HEK293 (cell line): ENCODE measurements around the gene GSTA1.
"Not testable (repeated sequence)": the region's sequence is repeated elsewhere in the genome, so short reads cannot be mapped to it uniquely, and the experiment has no call there.

ENCODE experiments used
- GLI4 ChIP-seq: fragments of 450-650 bp; formaldehyde crosslinking; IDR thresholded peaks from 2 replicates; pipeline ENCODE4 v1.5.1; 2016; ENCODE audit warnings: missing biosample characterization, missing genetic modification characterization
- TRIM28 ChIP-seq: IDR thresholded peaks from 2 replicates; pipeline ENCODE4 v1.6.1; 2011; ENCODE audit warnings: low read length, control low read depth, borderline replicate concordance
- TF ChIP-seq, protein P1 (sequence below): fragments of 450-650 bp; formaldehyde crosslinking; IDR thresholded peaks from 2 replicates; pipeline ENCODE4 v1.5.1; 2016; ENCODE audit warnings: missing biosample characterization, missing genetic modification characterization
- TF ChIP-seq, protein P2 (sequence below): fragments of 450-650 bp; formaldehyde crosslinking; IDR thresholded peaks from 2 replicates; pipeline ENCODE4 v1.5.1; 2016; ENCODE audit warnings: missing biosample characterization, missing genetic modification characterization

DNA sequence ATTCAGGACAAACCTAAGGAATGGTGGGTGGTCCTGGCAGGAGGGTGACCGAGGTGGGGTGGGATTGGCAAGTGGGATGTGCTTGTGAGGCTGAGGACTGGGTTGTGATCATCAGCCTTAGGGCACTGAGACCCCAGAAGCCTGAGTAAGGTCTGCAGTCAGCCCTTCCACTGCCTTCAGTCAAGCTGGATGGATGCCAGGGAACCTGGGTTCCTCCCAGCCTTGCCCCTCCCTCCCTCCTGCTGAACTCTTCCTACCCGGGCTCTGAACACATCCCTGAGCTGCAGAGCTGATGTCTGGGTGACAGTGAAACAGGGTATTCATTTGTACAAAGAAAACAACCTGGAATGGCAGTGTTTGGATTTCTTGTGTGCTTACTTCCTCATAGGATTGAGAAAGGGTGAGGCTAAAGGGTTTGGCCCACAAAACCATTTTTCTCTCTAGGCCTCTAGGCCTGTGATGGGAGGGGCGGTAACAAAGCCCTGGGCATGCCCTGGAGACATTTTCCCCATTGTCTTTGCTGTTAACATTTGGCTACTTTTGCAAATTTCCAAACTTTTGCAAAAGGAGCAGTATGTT, 20.8 kb downstream of the GSTA1 start:
- TF ChIP-seq, protein P1, sequence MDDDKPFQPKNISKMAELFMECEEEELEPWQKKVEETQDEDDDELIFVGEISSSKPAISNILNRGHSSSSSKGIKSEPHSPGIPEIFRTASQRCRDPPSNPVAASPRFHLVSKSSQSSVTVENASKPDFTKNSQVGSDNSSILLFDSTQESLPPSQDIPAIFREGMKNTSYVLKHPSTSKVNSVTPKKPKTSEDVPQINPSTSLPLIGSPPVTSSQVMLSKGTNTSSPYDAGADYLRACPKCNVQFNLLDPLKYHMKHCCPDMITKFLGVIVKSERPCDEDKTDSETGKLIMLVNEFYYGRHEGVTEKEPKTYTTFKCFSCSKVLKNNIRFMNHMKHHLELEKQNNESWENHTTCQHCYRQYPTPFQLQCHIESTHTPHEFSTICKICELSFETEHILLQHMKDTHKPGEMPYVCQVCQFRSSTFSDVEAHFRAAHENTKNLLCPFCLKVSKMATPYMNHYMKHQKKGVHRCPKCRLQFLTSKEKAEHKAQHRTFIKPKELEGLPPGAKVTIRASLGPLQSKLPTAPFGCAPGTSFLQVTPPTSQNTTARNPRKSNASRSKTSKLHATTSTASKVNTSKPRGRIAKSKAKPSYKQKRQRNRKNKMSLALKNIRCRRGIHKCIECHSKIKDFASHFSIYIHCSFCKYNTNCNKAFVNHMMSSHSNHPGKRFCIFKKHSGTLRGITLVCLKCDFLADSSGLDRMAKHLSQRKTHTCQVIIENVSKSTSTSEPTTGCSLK (tag by site-specific recombination) = not testable (repeated sequence)
- not testable (repeated sequence) for TF ChIP-seq TRIM28, GLI4
- TF ChIP-seq, protein P2, sequence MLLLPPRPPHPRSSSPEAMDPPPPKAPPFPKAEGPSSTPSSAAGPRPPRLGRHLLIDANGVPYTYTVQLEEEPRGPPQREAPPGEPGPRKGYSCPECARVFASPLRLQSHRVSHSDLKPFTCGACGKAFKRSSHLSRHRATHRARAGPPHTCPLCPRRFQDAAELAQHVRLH (tag by site-specific recombination) = not testable (repeated sequence)
